ENCODE measurements around the gene LAMA2. TPM values are rescaled to one million over a fixed set of nuclear protein-coding genes. Genes with fewer than 3 reads are reported as not detected.

The LAMA2 gene
- total RNA-seq, 1 experiment from 2014 or later = 8.2 TPM

GRCh38 chr6:129552413-129552812 lies 669.5 kb downstream of the LAMA2 start:
- BruUV-seq (replicated peaks) = no TSS peak
- ATAC-seq (no peak), DNase-seq (ENCODE audit: low read depth, low spot score) (no peak)
- Histone ChIP-seq H3K9me2 (ENCODE audit: insufficient read depth) (no peaks in the 10 kb centered on the region), H4K20me1 (ENCODE audit: insufficient read depth) (no peaks in the 10 kb centered on the region), H3K4me1 (ENCODE audit: control insufficient read depth in 1 of 2, insufficient read depth in 2 of 2, low read length in 2 of 2) (no peaks in the 10 kb centered on the region), H3K9ac (ENCODE audit: low read length) (no peak overlapping the region), H3K9me3 (ENCODE audit: control insufficient read depth in 1 of 2, insufficient read depth in 1 of 2, low read depth in 1 of 2, low read length in 2 of 2) (no peaks in the 10 kb centered on the region), H3K36me3 (ENCODE audit: control insufficient read depth in 1 of 2, insufficient read depth in 2 of 2, low read length in 2 of 2) (peaks cover 0 to 5% of the 10 kb centered on the region in 2 experiments; a peak in 1 of 4 replicates), H3K27ac (ENCODE audit: low read depth, low read length) (no peak overlapping the region), H3K79me2 (ENCODE audit: insufficient read depth, low read length) (no peaks in the 10 kb centered on the region), H2AFZ (ENCODE audit: low read depth, low read length, poor library complexity, severe bottlenecking) (no peak overlapping the region), H3K4me3 (replicated peaks in 1 of 2; ENCODE audit: low read depth in 1 of 2, low read length in 2 of 2) (no peak overlapping the region), H3K4me2 (ENCODE audit: low read length) (no peak overlapping the region), H3K27me3 (ENCODE audit: insufficient read depth, low read length) (no peaks in the 10 kb centered on the region)
- intact Hi-C loops (cut with micrococcal nuclease) = no loop called here
- POLR2A ChIA-PET = no interaction called here
- CTCF ChIA-PET = no interaction called here
- TF ChIP-seq ELF1 (IDR thresholded peaks at IDR 0.05; ENCODE audit: borderline replicate concordance, low read depth) = no peak
- TF ChIP-seq CEBPB (IDR thresholded peaks at IDR 0.05; ENCODE audit: low read depth) = no peak
- TF ChIP-seq SIN3A (IDR thresholded peaks at IDR 0.05; ENCODE audit: low read depth) = no peak
- TF ChIP-seq SRF (IDR thresholded peaks at IDR 0.05; ENCODE audit: low read depth) = no peak
- TF ChIP-seq CBX3 (IDR thresholded peaks at IDR 0.05; ENCODE audit: low read depth) = no peak
- TF ChIP-seq JUND (IDR thresholded peaks at IDR 0.05) = no peak
- no peak for TF ChIP-seq ZBTB33 (IDR thresholded peaks at IDR 0.05; ENCODE audit: extremely low read depth, insufficient replicate concordance, low read length)
- no peak for TF ChIP-seq CTCF (IDR thresholded peaks at IDR 0.05 in 2 of 3, conservative IDR thresholded peaks at IDR 0.05 in 1 of 3; ENCODE audit: borderline replicate concordance in 1 of 3, insufficient read depth in 1 of 3, low read depth in 2 of 3, low read length in 2 of 3)
- TF ChIP-seq, protein P1, sequence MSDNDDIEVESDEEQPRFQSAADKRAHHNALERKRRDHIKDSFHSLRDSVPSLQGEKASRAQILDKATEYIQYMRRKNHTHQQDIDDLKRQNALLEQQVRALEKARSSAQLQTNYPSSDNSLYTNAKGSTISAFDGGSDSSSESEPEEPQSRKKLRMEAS (IDR thresholded peaks at IDR 0.05) = no peak
- TF ChIP-seq, protein P2, sequence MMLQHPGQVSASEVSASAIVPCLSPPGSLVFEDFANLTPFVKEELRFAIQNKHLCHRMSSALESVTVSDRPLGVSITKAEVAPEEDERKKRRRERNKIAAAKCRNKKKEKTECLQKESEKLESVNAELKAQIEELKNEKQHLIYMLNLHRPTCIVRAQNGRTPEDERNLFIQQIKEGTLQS (IDR thresholded peaks at IDR 0.05) = no peak
- no peak for TF ChIP-seq EZH2 (IDR thresholded peaks at IDR 0.05)
- no peak for TF ChIP-seq YY1 (IDR thresholded peaks at IDR 0.05; ENCODE audit: extremely low read depth, insufficient replicate concordance, low read depth, low read length)
- TF ChIP-seq ZFX (IDR thresholded peaks at IDR 0.05) = no peak
- no peak for TF ChIP-seq FOSL1 (IDR thresholded peaks at IDR 0.05; ENCODE audit: low read depth)
- TF ChIP-seq POLR2A (IDR thresholded peaks at IDR 0.05; ENCODE audit: borderline replicate concordance, extremely low read depth, insufficient read depth, insufficient read length) = no peak
- TF ChIP-seq ZNF274 (IDR thresholded peaks at IDR 0.05; ENCODE audit: low read depth, low read length) = no peak
- RAD21 ChIA-PET (ENCODE audit: low non-redundant PET in 1 of 2, low total read pairs in 2 of 2, uncharacterized antibody in 2 of 2, unreplicated experiment in 2 of 2) = no interaction called here
